HEK293 (cell line): ENCODE measurements around the gene SART1.

Source experiments
- BCL11B ChIP-seq: fragments of 450-650 bp; formaldehyde crosslinking; IDR thresholded peaks from 2 replicates; pipeline ENCODE4 v1.5.1; 2016; ENCODE audit warnings: low read depth, missing biosample characterization, missing genetic modification characterization
- GLI4 ChIP-seq: fragments of 450-650 bp; formaldehyde crosslinking; IDR thresholded peaks from 2 replicates; pipeline ENCODE4 v1.5.1; 2016; ENCODE audit warnings: missing biosample characterization, missing genetic modification characterization
- INSM2 ChIP-seq: fragments of 450-650 bp; formaldehyde crosslinking; IDR thresholded peaks from 2 replicates; pipeline ENCODE4 v1.5.1; 2016; ENCODE audit warnings: missing biosample characterization, missing genetic modification characterization
- SP2 ChIP-seq: fragments of 450-650 bp; formaldehyde crosslinking; IDR thresholded peaks from 2 replicates; pipeline ENCODE4 v1.5.1; 2016; ENCODE audit warnings: missing biosample characterization, missing genetic modification characterization
- WT1 ChIP-seq: fragments of 450-650 bp; formaldehyde crosslinking; IDR thresholded peaks from 2 replicates; pipeline ENCODE4 v1.5.1; 2016; ENCODE audit warnings: missing biosample characterization, missing genetic modification characterization
- YY2 ChIP-seq: fragments of 450-650 bp; formaldehyde crosslinking; IDR thresholded peaks from 2 replicates; pipeline ENCODE4 v1.5.1; 2016; ENCODE audit warnings: missing biosample characterization, missing genetic modification characterization
- ZBTB44 ChIP-seq: fragments of 450-650 bp; IDR thresholded peaks from 2 replicates; pipeline ENCODE4 v1.5.1; 2018; ENCODE audit warnings: missing biosample characterization, mild to moderate bottlenecking, missing genetic modification characterization
- ZBTB7A ChIP-seq: fragments of 450-650 bp; formaldehyde crosslinking; IDR thresholded peaks from 2 replicates; pipeline ENCODE4 v1.5.1; 2016; ENCODE audit warnings: low read depth, missing biosample characterization, missing genetic modification characterization
- ZBTB8A ChIP-seq: fragments of 450-650 bp; formaldehyde crosslinking; IDR thresholded peaks from 2 replicates; pipeline ENCODE4 v1.5.1; 2016; ENCODE audit warnings: missing biosample characterization, missing genetic modification characterization
- ZEB2 ChIP-seq: fragments of 450-650 bp; formaldehyde crosslinking; IDR thresholded peaks from 2 replicates; pipeline ENCODE4 v1.5.1; 2016; ENCODE audit warnings: missing biosample characterization, missing genetic modification characterization
- ZNF10 ChIP-seq: fragments of 450-650 bp; formaldehyde crosslinking; IDR thresholded peaks from 2 replicates; pipeline ENCODE4 v1.5.1; 2017; ENCODE audit warnings: missing biosample characterization, missing genetic modification characterization
- ZNF132 ChIP-seq: fragments of 450-650 bp; formaldehyde crosslinking; IDR thresholded peaks from 2 replicates; pipeline ENCODE4 v1.5.1; 2017; ENCODE audit warnings: missing biosample characterization, missing genetic modification characterization, borderline replicate concordance
- ZNF175 ChIP-seq: fragments of 450-650 bp; formaldehyde crosslinking; IDR thresholded peaks from 2 replicates; pipeline ENCODE4 v1.5.1; 2016; ENCODE audit warnings: missing biosample characterization, missing genetic modification characterization
- ZNF19 ChIP-seq: fragments of 450-650 bp; formaldehyde crosslinking; IDR thresholded peaks from 2 replicates; pipeline ENCODE4; 2016; ENCODE audit warnings: missing biosample characterization, missing genetic modification characterization, low read depth
- ZNF2 ChIP-seq: fragments of 450-650 bp; formaldehyde crosslinking; IDR thresholded peaks from 2 replicates; pipeline ENCODE4 v1.5.1; 2016; ENCODE audit warnings: missing biosample characterization, missing genetic modification characterization
- ZNF223 ChIP-seq: fragments of 450-650 bp; formaldehyde crosslinking; IDR thresholded peaks from 2 replicates; pipeline ENCODE4 v1.5.1; 2016; ENCODE audit warnings: missing biosample characterization, missing genetic modification characterization
- ZNF37A ChIP-seq: fragments of 450-650 bp; IDR thresholded peaks from 2 replicates; pipeline ENCODE4 v1.5.1; 2018; ENCODE audit warnings: missing biosample characterization, missing genetic modification characterization
- ZNF449 ChIP-seq: fragments of 450-650 bp; formaldehyde crosslinking; IDR thresholded peaks from 2 replicates; pipeline ENCODE4 v1.5.1; 2017; ENCODE audit warnings: missing biosample characterization, mild to moderate bottlenecking, missing genetic modification characterization, moderate library complexity
- ZNF518A ChIP-seq: fragments of 450-650 bp; formaldehyde crosslinking; conservative IDR thresholded peaks from 2 replicates; pipeline ENCODE4 v1.5.1; 2016; ENCODE audit warnings: low read depth, missing biosample characterization, missing genetic modification characterization
- ZNF629 ChIP-seq: fragments of 450-650 bp; formaldehyde crosslinking; IDR thresholded peaks from 2 replicates; pipeline ENCODE4 v1.5.1; 2017; ENCODE audit warnings: missing biosample characterization, missing genetic modification characterization
- ZNF654 ChIP-seq: fragments of 450-650 bp; formaldehyde crosslinking; IDR thresholded peaks from 2 replicates; pipeline ENCODE4 v1.5.1; 2016; ENCODE audit warnings: low read depth, missing biosample characterization, missing genetic modification characterization
- ZNF768 ChIP-seq: fragments of 450-650 bp; formaldehyde crosslinking; IDR thresholded peaks from 2 replicates; pipeline ENCODE4 v1.5.1; 2018; ENCODE audit warnings: missing biosample characterization, mild to moderate bottlenecking, missing genetic modification characterization
- ZNF843 ChIP-seq: fragments of 450-650 bp; formaldehyde crosslinking; IDR thresholded peaks from 2 replicates; pipeline ENCODE4 v1.5.1; 2016; ENCODE audit warnings: missing biosample characterization, missing genetic modification characterization
- ZSCAN18 ChIP-seq: fragments of 450-650 bp; formaldehyde crosslinking; IDR thresholded peaks from 2 replicates; pipeline ENCODE4 v1.5.1; 2016; ENCODE audit warnings: missing biosample characterization, missing genetic modification characterization
- ZSCAN4 ChIP-seq: fragments of 450-650 bp; formaldehyde crosslinking; IDR thresholded peaks from 2 replicates; pipeline ENCODE4 v1.5.1; 2017; ENCODE audit warnings: missing biosample characterization, missing genetic modification characterization

SART1 gene

GRCh38 chr11:66001942-66002647 is 40.6 kb downstream of the SART1 start, which contains the start of the genes BANF1 and EIF1AD (continued):
- TF ChIP-seq ZNF518A (tag by site-specific recombination) (peak; percentile 99), ZBTB7A (peak; percentile 67; the same call in 1 of the 2 replicates), GLI4 (tag by site-specific recombination) (peak; percentile 83), ZBTB44 (tag by site-specific recombination) (peak; percentile 48; the same call in 1 of the 2 replicates), SP2 (peak; percentile 87), ZBTB8A (peak; percentile 58; the same call in 1 of the 2 replicates), ZEB2 (tag by site-specific recombination) (peak; percentile 95), ZSCAN4 (tag by site-specific recombination) (peak; percentile 57; the same call in 1 of the 2 replicates), ZNF37A (tag by site-specific recombination) (no peak), ZNF449 (peak; percentile 60; the same call in 1 of the 2 replicates), ZNF19 (tag by site-specific recombination) (no peak), ZNF2 (tag by site-specific recombination) (peak; percentile 97), ZNF843 (tag by site-specific recombination) (0 out of 2 replicates have a peak, but pooled peaks have one; percentile 44), WT1 (tag by site-specific recombination) (peak; percentile 80), BCL11B (no peak), ZNF768 (tag by site-specific recombination) (no peak), ZNF10 (0 out of 2 replicates have a peak, but pooled peaks have one; percentile 15), ZNF175 (tag by site-specific recombination) (no peak), ZNF654 (tag by site-specific recombination) (peak; percentile 17; the same call in 1 of the 2 replicates), ZSCAN18 (tag by site-specific recombination) (no peak), ZNF223 (tag by site-specific recombination) (no peak), ZNF629 (tag by site-specific recombination) (peak; percentile 90), YY2 (tag by site-specific recombination) (peak; percentile 89), INSM2 (tag by site-specific recombination) (peak; percentile 93), ZNF132 (tag by site-specific recombination) (no peak)
